Stimulated activated CD4-positive, alpha-beta T cell treated with anti-CD3 and anti-CD28 coated beads, Interleukin-12 subunit alpha, Interleukin-12 subunit beta, amount 100 ng/mL, for 24 hours (primary cell): ENCODE measurements around the gene GAR1.
"Not testable (repeated sequence)": the region's sequence is repeated elsewhere in the genome, so short reads cannot be mapped to it uniquely, and the experiment has no call there.

Experiments
- DNase-seq, 2 experiments: peaks; one replicate each; pipeline ENCODE4 v3.0.0-alpha.2; 2020; ENCODE audit warnings: low read depth in 2 of 2

GAR1 gene

DNA sequence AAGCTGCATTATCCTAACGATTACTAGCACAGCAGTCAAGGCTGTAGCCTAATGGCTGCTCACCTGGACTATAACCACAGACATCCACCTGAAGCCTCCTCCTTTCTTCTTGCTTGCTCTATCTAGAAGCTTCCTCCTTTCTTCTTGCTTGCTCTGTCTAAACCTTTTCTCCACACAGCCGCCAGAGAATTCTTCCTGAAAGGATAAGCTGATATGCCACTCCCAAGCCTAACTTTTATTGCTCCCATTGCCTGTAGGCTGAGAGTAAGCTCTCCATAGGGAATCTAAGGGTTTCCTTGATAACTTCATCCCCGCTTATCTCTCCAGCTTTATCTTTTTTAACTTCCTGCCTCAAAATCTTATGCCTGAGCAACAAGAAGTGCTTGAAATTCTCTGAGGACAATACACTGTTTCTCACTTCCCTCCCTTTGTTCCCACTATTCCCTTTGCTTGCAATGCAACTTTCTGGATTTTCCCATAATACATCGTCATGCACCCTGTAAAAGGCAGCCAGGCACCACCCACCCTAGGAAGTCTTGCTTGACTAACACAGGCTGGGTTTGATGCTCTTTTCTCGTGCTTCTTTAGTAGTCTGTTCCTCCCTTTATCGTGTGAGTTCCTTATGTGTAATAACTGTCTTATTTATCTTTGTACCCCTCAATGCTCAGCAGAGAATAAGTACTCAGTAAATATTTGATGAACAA is 31.0 kb downstream of the GAR1 start:
- no peak for DNase-seq

DNA sequence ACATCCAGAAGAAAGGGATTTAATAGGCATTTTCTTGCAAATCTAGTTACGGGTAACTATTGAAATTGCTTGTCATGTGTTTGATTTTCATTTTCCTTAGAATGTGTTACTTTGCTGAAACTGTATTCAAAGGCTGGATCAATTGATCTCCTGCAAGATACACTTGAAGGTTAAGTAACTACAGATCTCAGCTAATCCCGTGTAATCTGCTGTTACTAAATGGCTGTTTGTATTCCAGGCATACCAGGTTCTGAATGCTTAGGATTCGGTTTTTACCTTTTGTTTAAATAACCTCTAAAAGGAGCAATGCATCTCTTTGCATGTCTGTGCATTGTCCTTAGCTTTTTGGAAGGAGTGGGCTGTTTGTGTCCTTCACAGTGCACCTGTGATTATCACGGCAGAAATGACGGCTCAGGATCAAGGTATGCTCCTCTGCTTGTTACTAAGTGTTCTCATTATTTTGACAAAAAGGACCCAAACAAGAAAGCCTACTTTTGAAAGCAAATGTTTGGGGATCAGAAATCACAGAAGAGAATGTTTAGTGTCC is 32.4 kb downstream of the GAR1 start, which contains the start of gene LRIT3:
Gene LRIT3 (plus strand): TSS at position 212 of the 547 bp plus-strand sequence. CDS start 95 bp downstream, at position 307.
- DNase-seq: no peak

DNA sequence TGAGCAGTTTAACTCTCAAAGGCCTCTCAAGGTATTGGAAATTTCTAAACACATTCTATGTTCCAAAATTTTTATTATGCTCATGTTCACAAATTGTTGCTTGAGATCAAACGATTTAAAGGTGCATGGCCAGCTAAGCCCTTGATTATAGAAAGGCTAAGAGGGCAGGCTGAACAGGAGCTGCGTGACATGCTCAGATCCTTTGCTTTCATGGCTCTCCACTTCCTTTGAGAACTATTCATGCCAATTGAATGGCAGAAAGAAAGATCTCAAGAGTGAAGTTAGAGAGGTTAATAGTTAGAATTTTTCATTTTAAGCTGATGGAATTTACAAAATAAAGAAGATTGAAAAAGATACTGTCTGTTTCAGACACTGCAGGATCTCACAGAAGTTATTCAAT is 32.9 kb downstream of the GAR1 start:
- DNase-seq: no peak

DNA sequence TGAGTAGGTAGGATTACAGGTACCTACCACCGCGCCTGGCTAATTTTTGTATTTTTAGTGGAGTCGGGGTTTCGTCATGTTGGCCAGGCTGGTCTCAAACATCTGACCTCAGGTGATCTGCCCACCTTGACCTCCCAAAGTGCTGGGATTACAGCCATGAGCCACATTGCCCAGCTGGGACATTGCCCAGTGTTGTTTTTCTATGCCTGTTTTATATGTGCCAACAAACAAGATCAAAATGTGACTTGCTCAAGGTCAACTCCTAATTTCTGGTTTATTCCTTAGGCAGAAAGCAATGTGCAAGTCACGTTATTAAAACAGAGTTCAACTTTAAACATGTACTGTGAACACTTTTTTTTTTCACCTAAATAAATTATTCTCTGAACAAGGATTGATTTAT is 35.0 kb downstream of the GAR1 start:
- DNase-seq: no peak

DNA sequence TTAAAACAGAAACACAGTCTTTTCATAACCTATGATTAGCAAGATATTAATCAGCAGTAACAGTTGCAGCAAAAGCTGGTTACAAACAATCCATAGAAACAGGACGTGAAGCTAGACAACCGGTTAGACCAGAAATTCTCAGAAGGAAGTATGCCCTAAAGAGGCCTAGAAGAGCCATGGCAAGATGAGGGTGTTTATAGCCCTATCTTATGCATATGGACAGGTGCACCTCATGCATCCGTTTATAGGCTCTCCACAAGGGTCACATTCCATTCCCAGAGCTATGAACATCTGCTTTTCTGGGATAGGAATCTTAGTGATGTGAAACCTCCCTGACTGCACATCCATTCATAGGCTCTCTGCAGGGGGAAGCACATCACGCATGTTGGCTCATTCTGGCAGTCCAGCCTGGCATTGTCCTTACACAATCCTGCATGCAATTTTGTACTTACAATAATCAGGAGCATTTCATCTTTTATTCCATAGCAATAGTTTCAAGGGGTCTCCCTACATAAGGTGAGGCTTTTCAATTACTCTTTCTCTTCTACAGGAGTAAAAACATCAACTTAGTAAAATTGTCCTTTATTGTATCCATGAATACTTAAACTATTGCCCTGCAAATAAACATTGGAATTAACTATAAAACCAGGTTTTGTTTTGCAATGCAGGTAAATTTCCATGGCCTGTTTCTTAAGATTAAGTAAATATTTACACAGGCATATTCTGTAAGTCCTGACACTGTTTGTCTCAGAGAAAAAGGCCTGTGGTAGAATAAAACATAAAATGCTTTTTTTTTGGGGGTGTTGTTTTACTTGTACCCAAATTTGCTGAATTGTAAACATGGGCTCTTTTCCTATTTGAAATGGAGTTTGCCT is 44.1 kb downstream of the GAR1 start:
- not testable (repeated sequence) for DNase-seq

DNA sequence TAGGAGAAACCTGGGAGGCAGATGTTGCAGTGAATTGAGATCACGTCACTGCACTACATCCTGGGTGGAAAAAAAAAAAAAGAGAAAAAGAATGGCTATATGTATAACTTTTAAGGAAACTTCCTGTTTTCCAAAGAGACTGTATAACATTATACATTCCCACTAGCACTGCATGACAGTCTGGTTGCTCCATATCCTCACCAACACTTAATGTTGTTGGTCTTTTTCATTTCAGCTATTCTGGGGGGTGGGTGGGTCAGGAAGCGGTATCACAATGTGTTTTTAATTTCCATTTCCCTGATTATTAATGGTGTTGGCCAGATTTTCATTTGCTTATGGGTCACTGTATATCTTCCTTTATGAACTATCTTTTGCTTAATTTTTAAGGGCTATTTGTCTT is 45.7 kb downstream of the GAR1 start:
- DNase-seq: no peak

DNA sequence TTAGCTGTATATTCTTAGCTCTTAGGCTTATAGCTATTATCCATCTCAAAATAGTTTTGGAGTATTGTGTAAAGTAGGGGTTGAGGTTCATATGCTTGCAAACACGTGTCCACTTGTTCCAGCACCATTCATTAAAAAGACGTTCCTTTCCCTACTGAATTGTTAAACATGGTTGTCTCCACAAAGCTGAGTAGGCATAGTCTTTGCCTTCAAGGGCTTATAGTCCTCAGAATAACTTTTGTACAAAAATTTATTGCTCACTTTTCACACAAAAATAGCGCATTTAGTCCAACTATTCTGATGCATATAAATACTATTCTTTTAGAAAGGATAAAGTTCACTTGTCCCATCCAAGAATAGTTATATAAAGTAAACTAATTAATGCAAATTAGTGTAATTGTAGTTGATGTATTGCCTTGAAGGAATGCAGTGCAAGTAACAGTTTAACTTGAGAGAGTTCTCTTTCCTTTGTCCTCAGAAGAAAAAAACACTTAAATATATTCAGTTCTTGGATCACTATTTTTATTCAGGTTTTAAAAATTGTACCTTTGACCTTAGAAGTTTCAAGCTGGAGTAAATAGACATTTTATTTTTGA is 46.5 kb downstream of the GAR1 start:
- DNase-seq: no peak

DNA sequence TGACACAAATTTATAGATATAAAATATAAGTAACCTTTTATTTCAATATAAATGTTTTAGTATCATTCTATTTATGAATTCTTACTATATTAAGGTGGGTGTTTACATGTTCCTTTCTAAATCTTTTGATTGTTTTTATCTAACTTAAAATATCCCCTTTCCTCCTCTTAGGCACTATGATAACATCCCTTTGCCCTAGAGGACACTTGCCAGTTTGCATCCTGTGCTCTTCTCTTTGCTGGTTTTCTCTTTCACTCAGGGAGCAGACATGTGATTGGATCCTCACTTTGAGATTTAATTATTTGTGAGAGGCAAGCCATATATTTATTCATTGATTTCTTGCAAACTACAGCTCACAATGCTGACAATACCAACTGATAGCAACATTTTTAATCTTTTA is 48.6 kb downstream of the GAR1 start:
- DNase-seq: no peak

DNA sequence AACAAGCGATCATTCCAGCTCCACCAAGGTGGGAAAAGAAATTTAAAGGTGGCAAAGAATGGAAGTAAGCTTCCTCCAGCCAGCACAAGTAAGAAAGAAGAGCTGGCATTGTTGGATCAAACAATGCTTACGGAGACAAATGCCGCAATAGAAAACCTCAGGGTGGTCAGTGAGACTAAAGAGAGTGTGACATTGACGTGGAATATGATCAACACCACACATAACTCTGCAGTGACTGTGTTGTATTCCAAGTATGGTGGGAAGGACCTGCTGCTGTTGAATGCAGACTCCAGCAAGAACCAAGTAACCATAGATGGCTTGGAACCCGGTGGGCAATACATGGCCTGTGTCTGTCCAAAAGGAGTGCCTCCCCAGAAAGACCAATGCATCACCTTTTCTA is 54.5 kb downstream of the GAR1 start:
- DNase-seq: no peak

DNA sequence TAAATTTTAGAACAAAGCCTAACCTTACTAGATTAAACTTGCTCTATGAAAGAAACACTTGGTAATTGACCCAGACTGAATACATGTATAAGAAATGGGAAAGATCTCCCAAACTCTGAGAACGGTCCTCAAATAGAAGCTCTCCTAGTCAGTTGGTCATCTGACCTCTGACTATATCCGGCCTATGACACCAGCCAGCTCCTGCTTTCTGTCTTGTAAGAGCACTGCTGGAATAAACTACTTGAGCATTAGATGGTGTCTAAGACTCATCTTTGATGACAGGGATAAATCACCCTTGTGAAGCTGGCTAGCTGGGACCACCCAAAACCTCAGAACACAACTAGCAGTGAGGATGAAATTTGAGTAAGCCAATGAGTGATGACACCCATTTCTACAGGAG is 56.5 kb downstream of the GAR1 start:
- no peak for DNase-seq

DNA sequence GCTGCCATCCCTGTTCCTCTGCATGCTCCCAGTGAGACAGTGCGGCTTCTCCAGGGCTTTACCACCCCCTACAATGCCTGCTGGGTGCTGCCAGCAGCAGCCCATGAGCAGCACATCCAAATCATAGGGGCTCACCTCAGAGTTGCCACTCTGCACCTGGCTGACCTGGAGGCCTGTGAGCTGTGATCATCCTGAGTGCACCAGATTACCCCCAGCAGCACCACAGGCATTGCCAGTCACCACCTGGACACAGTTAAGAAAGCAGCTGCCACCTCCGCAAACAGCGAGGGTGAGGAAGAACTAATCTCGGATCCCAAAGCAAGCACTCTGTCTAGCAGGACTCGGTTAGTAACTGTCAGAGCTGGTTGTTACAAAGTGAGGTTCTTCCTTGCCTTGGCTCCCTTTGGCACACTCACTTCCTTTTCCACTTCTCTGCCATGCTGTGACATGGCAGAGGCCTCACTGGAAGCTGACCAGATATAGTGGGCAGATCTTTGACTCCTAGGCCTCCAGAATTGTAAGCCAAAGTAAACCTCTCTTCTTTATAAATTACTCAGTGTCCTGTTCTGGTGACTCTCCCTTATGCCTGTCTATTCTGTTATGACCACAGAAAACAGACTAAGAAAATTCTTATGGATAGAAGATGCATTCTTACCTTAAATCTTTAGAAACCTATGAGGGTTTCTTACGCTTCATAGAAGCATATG is 57.5 kb downstream of the GAR1 start:
- no peak for DNase-seq

DNA sequence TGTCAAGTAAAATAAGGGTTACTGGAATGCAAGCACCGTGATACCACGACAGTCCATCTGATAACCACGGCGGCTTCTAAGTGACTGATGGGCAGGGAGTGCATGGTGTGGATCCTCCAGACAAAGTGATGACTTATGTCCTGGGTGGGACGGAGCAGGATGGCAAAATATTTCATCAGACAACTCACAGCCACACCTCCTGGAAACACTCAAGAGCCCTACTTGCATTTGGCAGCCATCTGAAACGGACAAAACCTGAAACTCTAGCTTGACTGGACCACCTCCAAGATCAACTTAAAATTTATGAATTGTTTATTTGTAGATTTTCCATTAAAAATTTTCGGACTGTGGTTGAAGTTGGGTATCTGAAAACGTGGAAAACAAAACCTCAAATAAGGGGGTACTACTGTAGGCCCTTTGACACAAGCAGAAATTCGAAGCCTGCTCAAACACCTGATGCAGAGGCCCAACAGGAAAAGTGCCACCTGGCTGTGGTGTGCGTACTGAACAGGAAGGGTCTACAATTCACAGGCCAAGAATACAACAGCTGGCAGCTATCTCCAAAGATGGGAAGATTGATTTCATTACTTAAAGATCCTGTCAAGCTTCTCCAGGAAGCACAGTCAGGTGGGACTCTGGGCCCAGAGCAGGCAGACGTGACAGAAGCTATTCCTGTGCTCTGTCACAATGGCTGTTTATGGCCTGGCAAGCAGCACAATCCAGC is 58.4 kb downstream of the GAR1 start:
- no peak for DNase-seq
